ENCODE measurements around the gene KSR1.

DNA sequence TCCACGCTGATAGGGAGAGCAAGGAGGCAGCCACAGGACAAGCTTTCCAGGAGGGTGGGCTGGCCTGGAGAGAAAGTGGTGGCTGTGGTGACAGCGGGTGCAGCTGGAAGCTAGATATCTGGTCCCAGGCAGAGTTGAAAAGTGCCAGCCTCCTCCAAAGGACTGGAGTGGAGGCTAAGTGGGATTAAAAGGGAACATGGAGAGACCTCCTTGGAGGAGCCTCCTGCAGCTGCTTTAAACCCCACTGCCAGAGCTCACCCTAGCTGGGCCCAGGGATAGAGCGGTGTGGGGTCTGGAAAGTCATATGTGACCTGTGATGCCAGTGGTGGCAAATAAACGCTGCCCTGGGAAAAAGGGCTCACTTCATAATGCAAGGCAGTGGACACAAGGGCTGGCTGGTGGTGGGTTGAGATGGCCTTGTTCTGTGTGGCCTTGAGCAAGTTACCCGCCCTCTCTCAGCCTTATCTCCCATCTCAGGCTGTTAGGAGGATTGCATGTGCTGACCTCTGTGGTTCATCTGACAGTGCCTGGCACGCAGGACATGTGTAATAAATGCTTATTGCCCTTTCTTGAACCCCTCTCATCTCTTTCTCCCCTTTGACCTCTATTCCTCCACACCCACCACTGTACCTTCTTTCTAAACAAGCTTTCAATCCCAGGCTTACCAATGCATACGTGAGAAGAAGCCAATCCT lies 113.8 kb downstream of the KSR1 start:
- TF ChIP-seq, protein P1, sequence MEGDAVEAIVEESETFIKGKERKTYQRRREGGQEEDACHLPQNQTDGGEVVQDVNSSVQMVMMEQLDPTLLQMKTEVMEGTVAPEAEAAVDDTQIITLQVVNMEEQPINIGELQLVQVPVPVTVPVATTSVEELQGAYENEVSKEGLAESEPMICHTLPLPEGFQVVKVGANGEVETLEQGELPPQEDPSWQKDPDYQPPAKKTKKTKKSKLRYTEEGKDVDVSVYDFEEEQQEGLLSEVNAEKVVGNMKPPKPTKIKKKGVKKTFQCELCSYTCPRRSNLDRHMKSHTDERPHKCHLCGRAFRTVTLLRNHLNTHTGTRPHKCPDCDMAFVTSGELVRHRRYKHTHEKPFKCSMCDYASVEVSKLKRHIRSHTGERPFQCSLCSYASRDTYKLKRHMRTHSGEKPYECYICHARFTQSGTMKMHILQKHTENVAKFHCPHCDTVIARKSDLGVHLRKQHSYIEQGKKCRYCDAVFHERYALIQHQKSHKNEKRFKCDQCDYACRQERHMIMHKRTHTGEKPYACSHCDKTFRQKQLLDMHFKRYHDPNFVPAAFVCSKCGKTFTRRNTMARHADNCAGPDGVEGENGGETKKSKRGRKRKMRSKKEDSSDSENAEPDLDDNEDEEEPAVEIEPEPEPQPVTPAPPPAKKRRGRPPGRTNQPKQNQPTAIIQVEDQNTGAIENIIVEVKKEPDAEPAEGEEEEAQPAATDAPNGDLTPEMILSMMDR (conservative IDR thresholded peaks at IDR 0.05), result no peak
- no peak for TF ChIP-seq EZH2 (IDR thresholded peaks at IDR 0.05; ENCODE audit: low read depth)
